Measurements from ENCODE around the gene CEP135.

The CEP135 gene

DNA sequence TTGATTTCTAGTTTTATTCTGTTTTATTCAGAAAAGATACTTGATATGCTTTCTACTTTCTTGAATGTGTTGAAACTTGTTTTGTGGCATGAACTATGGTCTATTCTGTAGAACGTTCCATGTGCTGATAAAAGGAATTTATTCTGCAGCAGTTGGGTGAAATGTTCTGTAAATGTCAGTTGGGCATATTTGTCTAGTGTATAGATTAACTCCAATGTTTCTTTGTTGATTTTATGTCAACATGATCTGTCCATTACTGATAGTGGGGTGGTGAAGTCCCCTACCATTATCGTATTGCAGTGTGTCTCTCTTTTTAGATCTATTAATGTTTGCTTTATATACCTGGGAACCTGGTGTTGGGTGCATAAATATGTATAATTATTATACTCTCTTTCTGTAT is 55.5 kb downstream of the CEP135 start:
- no peak for DNase-seq (ENCODE audit: low read depth in 2 of 2, low spot score in 1 of 2)

- no peak for DNase-seq (ENCODE audit: low read depth in 2 of 2, low spot score in 1 of 2)
Observed at GRCh38 chr4:56007154-56007553, 58.4 kb downstream of the CEP135 start.

GRCh38 chr4:56008206-56008605 is 59.5 kb downstream of the CEP135 start:
- no peak for DNase-seq (ENCODE audit: low read depth in 2 of 2, low spot score in 1 of 2)

DNA sequence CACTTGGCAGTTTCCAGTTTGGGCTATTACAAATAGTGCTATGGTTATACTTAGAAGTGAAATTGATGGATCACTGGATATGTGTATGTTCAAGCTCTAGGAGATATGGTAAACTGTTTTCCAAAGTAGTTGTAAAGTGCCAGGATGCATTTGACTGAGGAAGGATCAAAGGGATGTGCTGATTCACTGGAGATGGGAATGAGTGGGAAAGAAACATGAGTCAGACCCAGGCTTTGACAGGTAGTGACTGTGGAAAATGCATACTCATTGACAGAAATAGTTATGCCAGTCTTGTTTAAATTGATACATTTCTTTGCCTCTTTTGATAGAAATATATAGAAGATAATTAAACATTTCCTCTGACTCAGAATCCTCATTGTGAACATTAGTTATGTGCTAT is 77.9 kb downstream of the CEP135 start:
- no peak for DNase-seq (ENCODE audit: low read depth in 2 of 2, low spot score in 1 of 2)

- no peak for DNase-seq (ENCODE audit: low read depth in 2 of 2, low spot score in 1 of 2)
Observed at GRCh38 chr4:56028165-56028564, 79.4 kb downstream of the CEP135 start.

GRCh38 chr4:56038487-56039162 is 89.9 kb downstream of the CEP135 start:
- no peak for DNase-seq (ENCODE audit: low read depth in 2 of 2, low spot score in 1 of 2)

GRCh38 chr4:56040842-56041241 is 92.1 kb downstream of the CEP135 start:
- no peak for DNase-seq (ENCODE audit: low read depth in 2 of 2, low spot score in 1 of 2)

DNA sequence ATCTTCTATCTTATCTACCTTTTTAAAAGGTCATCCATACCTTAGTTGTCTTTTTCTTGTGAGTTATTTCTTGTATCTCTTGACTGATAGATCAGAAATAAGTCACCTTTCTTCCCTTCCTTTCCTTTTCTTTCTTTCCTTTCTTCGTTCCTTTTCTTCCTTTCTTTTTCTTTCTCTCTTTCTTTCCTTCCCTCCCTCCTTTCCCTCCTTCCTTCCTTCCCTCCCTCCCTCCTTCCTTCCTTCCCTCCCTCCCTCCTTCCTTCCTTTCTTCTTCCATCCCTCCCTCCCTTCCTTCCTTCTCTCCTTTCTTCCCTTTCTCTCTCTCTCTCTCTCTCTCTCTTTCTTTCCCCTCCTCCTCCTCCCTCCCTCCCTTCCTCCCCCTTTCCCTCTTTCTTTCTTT is 93.5 kb downstream of the CEP135 start:
- no peak for DNase-seq (ENCODE audit: low read depth in 2 of 2, low spot score in 1 of 2)

DNA sequence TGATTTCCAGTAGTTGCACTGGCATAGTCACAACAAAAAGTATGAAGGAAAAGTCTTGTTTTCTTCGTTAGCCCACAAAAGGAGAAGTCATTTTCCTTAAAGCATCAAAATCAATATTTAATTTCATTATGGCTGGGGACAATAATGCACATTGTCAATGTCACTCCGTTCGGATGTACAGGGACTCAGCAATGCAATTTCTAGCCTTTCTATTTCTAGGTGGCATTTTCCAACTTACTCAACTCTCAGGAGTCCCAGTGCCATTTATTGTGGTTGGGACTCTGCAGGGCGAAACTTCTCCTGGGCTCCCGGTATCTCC is 99.6 kb downstream of the CEP135 start:
- DNase-seq (ENCODE audit: low read depth in 2 of 2, low spot score in 1 of 2), result no peak

- DNase-seq (ENCODE audit: low read depth in 2 of 2, low spot score in 1 of 2), result peak in 1 of 2 donors; percentile 2
Observed at GRCh38 chr4:56048702-56049431, 100.1 kb downstream of the CEP135 start.

DNA sequence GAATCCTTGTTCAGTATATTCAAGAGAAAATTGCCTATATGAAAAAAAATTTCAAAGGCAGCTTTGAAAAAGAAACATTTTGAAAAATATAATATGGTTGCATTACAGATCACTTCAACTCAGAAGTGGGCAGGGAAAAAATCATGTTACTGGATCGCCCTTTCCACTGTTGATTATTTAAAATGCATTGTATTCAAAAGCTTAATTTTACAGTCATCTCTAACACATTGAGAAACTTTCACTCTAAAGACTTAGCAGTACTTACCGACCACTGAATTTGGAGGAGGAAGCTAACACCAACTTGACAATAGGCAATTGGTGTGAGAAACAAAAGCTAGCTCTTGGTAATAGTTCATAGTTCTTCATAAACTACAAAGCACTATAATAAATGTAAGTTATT is 101.9 kb downstream of the CEP135 start:
- no peak for DNase-seq (ENCODE audit: low read depth in 2 of 2, low spot score in 1 of 2)

GRCh38 chr4:56051029-56051709 is 102.4 kb downstream of the CEP135 start:
- DNase-seq (ENCODE audit: low read depth in 2 of 2, low spot score in 1 of 2), result no peak

DNA sequence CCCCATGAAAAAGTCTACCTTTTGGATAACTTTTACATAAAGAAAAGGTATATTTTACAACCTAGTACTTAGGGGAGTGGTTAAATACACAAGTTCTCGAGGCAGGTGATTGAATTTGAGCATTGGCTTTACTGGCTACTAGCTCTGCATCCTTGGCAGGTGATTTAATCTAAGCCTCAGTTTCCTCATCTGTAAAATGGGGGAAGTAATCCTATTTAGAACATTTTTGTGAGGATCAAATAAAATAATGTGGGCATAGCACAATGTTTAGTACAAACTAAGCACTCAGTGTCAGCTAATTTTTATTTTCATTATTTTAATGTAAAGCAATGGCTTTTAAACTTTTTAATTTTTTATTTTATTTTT is 102.9 kb downstream of the CEP135 start:
- no peak for DNase-seq (ENCODE audit: low read depth in 2 of 2, low spot score in 1 of 2)

- no peak for DNase-seq (ENCODE audit: low read depth in 2 of 2, low spot score in 1 of 2)
Observed at GRCh38 chr4:56052481-56052880, 103.7 kb downstream of the CEP135 start.

DNA sequence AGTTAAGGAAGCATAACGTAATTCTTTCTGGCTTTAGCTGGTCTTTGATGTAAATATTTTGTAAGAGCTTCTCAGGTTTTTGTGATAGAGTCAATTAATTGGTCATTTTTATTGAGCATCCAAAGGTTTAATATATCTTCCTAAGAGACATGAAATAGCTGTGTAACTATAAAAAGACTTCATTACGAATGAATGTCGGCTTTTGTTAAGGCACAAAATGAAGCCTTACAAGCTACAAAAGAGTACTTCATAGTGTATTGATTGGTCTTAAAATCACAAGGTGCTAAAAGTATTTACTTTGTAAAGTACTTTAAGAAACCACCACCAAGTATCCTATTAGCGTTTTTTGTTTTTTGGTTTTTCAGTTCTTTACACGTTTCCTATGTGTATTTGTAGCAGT is 104.2 kb downstream of the CEP135 start:
- no peak for DNase-seq (ENCODE audit: low read depth in 2 of 2, low spot score in 1 of 2)

DNA sequence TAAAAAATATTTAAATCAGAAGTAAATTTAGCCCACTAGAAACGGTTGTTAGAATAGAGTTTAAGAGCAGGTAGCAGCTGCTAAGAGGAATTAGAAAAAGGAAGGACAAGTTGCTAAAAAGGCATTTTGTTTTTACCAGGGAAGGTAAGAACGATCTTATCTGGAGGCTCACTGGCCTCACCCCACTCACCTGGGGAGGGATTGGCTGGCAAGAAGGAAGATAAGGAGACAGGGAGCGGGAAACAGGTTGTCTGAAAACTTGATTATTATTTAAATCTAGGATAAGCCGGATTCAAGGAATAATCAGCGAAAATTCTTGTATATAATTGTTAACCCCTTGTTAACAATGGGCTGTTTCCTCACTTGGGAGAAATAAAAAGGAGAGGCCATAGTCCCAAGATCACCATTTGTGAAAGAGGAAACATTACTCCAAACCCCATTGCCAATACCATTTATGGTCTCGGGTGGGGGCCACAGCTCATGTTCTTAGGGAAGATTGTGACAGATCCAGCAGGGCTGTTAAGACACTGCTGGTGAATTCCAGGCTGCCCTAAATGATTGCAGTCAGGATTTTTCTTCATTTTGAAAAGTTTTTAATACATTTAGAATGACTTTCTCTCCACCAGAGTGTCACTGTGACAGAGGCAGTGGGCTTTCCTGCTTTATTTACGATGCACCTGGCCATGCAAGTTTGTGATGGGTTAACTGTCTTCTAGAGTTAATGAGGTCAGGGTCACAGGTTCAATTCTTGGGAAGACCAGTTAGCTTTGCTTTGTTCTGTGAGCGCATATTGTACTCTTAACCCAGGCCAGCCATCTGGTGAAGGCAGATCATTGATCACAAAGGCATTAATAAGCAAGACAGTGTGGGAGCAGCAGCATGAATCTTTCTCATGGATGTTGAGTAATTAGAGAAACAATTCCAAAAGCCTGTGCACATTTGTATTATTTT is 106.6 kb downstream of the CEP135 start:
- no peak for DNase-seq (ENCODE audit: low read depth in 2 of 2, low spot score in 1 of 2)

DNA sequence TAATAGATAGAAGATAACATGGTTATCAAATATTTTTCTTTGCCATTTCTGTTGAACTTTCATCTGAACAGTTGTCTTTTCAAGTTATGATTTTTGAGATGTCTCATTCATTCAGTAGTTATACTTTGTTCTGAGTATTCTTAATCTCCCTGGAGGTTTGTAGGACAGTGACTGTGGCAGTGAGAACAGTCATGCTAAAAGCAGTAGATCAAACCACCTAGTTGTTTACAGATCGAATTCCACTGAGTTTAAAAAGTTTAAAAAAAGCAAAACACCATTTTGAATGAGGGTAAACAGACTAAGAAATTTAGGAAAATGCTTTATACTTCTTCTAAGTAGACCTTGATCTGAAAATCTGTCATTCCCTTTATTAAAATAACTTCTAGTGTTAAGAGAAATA is 107.2 kb downstream of the CEP135 start:
- no peak for DNase-seq (ENCODE audit: low read depth in 2 of 2, low spot score in 1 of 2)

DNA sequence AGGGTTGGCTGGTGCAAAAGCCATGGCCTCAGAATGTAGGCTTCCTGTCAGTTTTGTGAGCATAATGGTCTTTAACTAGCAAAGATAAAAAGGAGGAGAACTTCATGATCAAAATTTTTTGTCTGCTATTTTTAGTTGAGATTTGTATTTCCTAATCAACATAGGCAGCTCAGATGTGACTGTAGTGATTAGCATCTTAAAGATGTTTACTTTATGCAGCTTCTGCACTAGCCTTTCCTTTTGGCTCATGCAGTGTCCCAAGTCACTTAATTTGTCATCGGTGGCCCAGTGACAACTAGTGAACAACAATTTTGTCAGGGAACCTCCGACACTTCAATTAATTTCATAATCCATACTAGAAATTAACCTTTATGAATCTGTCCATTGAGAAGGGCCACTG is 109.8 kb downstream of the CEP135 start:
- DNase-seq (ENCODE audit: low read depth in 2 of 2, low spot score in 1 of 2), result no peak

DNA sequence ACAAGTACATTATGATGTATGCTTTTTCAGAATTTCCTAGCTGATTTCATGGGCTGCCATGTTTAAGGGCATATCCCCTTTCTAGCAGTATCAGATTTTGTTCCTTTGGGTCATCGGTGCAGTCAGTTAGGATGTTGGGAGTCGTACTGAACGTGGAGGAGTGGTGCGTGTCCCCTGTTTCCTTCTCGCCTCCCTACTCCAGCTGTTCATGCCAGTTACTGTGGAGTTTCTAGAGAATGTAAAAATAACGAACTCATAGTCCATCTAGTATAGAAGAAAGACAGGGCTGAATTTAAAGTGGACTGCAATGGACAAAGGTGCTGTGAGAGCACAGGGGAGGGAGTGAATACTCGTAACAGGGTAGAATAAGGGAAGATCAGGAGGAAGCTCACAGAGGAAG is 111.3 kb downstream of the CEP135 start:
- DNase-seq (ENCODE audit: low read depth in 2 of 2, low spot score in 1 of 2), result no peak

DNA sequence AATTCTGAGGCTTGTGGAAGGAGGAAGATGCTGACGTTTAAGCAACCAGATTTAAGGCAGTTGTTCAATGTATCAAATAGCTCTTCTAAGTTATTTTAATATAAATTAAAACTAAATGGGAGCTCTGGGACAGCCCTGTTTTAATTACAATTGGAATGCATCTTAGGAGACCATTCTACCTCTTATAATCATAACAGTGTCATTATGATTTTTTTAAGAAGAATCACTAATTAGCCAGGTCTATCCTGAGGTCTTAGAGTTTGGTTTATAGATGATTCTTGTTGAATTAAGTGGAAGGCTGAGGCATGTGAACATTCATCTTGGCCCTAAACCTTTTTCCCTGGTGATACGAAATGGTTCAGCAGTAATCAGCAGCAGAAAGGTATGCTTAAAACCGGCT is 113.4 kb downstream of the CEP135 start:
- DNase-seq (ENCODE audit: low read depth in 2 of 2, low spot score in 1 of 2), result no peak

GRCh38 chr4:56062526-56063145 is 113.9 kb downstream of the CEP135 start:
- DNase-seq (ENCODE audit: low read depth in 2 of 2, low spot score in 1 of 2), result no peak

Data from stimulated activated CD8-positive, alpha-beta memory T cell treated with anti-CD3 and anti-CD28 coated beads, Interleukin-4, amount 100 ng/mL, for 4 hours (primary cell).